ENCODE results near the gene TECPR1. TPM values are rescaled to one million over a fixed set of nuclear protein-coding genes. Genes with fewer than 3 reads are reported as not detected.

Gene TECPR1
- total RNA-seq, 1 experiment from 2014 or later: 53.5 TPM

DNA sequence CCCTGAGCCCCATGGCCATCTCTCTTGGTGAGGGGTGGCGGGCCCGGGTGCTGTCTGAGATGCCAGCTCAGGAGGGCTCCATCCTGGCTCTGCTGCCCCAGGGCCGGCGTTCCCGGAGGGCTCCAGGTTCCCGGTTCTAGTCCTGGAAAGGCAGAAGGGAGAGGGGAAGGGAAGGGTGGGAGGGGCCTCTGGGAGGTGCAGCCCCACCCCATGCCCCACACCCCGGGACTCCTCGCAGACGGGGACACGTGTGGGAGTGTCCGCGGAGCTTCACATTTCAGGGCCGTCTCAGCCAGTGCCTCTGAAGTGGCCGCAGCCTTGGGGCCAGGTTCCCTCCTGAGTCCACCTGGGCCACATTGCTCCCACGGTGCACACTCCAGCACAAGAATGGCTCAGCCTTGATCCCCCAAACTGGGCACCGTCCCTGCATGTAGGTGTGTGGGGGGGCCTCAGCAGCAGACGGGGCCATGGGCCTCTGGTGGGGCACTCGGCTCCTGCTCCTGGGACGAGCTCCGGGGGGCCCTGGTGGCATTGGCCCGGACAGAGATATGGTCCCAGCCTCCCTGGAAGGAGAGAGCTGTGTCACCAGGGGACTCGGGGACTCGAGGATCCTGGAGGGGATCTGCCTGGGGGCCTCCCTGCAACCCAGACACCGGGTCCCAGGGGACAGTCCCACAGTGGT is 35.0 kb downstream of the TECPR1 start:
- DNase-seq (ENCODE audit: low spot score): no peak
- in situ Hi-C loops (cut with HindIII; ENCODE audit: low sequenced_read_pairs): no loop called here

GRCh38 chr7:98215561-98216495 is 36.2 kb downstream of the TECPR1 start:
- DNase-seq (ENCODE audit: low spot score): no peak
- in situ Hi-C loops (cut with HindIII; ENCODE audit: low sequenced_read_pairs): no loop called here

DNA sequence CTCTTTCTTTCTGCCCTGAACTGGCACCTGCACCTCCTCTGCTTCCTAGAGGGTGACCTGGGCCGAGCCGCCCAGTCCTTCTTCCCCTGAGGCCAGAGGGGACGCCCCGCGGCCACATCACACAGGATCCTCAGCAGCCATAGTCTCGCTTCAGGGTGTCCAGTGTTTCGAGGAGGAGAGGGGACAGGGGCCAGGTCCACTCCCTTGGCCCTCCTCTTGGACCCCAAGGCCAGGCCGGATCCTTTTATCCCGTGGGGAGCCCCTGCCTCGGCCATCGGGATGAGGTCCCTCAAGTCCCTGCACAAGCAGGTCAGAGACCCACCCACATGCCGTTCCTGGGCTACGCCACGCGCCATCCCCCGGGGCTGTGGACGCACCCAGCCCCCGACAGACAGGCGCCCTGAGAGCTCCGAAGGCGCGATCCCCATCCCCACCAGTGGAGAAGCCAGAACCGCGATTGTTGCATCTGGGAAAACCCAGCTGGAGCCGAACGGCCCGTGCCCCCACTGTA is 37.2 kb downstream of the TECPR1 start:
- in situ Hi-C loops (cut with HindIII; ENCODE audit: low sequenced_read_pairs): no loop called here
- no peak for DNase-seq (ENCODE audit: low spot score)

DNA sequence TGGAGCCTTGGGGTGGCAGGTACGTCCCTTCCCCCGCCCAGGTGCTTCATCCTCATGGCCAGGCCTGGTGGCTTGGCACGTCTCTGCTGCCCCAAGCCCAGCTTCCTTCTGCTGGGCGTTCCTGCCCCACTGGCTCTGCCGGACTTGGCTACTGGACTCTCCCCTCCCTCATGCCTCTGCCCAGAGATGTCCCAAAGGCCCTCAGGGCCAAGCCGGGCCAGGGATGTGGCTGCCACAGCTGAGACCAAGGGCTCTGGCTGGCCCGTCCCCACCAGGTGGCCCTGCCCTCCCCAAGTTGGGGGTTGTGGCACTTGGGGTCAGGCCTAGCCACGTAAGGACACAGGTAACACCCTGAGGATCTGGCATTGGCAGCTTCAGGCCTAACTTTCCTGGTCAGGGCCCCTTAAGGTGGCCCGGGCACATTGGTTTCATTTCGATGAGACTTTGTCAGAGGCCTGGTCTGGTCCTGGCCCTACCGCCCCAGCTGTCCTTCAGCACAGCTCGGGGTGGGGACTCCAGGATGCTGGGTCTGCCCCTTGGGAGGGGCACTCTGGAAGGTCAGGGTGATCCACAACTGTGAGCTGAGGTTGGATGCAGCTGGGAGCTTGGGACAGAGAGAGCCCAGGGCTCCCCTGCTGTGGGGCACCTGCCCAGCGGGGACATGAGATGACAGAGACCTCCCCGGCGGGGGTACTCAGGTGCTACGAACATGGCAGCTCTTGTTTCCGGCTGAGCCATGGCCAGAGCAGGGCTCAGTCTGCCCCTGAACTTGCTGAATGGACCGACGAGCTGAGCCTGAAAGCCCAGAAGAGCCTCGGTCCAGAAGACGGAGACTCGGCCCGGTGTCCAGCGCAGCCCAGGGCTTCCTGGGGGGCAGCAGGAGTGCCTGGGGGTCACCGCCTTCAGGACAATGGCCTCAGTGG is 37.9 kb downstream of the TECPR1 start:
- in situ Hi-C loops (cut with HindIII; ENCODE audit: low sequenced_read_pairs): no loop called here
- no peak for DNase-seq (ENCODE audit: low spot score)

DNA sequence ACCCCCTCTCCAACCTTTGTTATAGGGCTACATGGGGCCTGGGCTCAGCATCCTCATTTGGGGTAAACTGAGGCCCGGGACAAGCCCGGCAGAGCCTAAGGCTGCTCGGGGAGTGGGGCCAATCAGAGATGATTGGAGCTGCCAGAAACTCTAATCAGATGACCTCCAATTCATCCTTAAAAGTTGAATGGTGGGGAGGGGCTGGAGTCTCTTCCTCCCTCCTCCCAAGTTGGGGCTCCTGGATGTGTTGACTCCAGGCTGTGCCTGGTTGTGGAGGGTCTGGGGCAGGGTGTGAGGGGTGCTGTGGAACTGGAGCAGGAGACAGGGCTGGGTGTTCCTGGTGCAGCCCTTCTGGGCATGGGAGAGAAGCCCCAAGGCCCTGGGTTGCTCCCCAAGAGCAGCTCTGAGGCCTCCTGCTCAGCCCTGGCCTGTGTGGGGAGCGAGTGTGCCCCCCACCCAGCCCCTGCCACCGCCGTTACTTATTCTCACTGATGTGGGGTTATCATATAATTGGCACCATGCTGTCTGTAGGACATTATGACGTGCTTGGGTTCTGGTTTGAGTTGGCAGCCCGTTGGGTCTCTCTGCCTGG is 38.6 kb downstream of the TECPR1 start:
- in situ Hi-C loops (cut with HindIII; ENCODE audit: low sequenced_read_pairs): no loop called here
- DNase-seq (ENCODE audit: low spot score): no peak

GRCh38 chr7:98212532-98213041 is 39.4 kb downstream of the TECPR1 start:
- in situ Hi-C loops (cut with HindIII; ENCODE audit: low sequenced_read_pairs): no loop called here
- no peak for DNase-seq (ENCODE audit: low spot score)

GRCh38 chr7:98211676-98212531 is 40.1 kb downstream of the TECPR1 start:
- no peak for DNase-seq (ENCODE audit: low spot score)
- in situ Hi-C loops (cut with HindIII; ENCODE audit: low sequenced_read_pairs): no loop called here

GRCh38 chr7:98211221-98211675 is 40.8 kb downstream of the TECPR1 start, which contains the start of gene BHLHA15:
Gene BHLHA15 (plus strand): TSS chr7:98211439. CDS start chr7:98212310, 871 bp downstream.
- in situ Hi-C loops (cut with HindIII; ENCODE audit: low sequenced_read_pairs): no loop called here
- DNase-seq (ENCODE audit: low spot score): no peak

DNA sequence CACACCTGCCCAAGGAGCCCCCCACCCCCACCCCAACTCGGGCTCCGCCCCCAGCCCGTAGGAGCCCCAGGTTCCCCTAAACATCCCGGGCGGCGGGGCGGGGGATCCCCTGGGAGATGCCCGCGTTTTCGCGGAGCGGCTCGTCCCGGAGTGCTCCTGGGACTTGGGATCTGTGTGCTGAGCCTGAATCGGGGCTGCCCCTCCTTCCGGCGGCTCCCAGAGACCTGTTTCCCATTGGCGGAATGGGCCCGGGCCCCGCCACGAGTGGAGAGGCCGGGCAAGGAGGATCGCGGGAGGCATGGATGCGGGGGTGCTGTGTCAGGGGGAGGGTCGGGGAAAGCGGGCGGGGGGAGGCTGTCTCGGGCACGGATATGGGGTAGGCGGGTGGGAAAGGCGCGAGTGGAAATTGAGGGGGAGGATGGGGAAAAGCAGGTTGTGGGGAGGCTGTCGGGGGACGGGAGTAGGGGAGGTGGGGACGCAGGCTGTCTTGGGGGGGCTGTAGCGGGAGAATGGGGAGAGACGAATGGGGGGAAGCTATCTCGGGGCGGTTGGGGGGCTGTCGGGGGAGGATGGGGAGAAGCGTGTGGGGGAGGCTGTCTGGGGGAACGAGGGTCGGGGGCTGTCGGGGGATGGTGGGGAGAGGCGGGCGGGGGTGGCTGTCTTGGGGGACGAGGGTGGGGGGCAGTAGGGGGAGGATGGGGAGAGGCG is 41.4 kb downstream of the TECPR1 start:
- no peak for DNase-seq (ENCODE audit: low spot score)

GRCh38 chr7:98209166-98209920 is 42.7 kb downstream of the TECPR1 start:
- DNase-seq (ENCODE audit: low spot score): no peak
- in situ Hi-C loops (cut with HindIII; ENCODE audit: low sequenced_read_pairs): no loop called here

More for the DNA sequence above, 41.4 kb downstream of the TECPR1 start:
- in situ Hi-C loops (cut with HindIII; ENCODE audit: low sequenced_read_pairs): no loop called here

DNA sequence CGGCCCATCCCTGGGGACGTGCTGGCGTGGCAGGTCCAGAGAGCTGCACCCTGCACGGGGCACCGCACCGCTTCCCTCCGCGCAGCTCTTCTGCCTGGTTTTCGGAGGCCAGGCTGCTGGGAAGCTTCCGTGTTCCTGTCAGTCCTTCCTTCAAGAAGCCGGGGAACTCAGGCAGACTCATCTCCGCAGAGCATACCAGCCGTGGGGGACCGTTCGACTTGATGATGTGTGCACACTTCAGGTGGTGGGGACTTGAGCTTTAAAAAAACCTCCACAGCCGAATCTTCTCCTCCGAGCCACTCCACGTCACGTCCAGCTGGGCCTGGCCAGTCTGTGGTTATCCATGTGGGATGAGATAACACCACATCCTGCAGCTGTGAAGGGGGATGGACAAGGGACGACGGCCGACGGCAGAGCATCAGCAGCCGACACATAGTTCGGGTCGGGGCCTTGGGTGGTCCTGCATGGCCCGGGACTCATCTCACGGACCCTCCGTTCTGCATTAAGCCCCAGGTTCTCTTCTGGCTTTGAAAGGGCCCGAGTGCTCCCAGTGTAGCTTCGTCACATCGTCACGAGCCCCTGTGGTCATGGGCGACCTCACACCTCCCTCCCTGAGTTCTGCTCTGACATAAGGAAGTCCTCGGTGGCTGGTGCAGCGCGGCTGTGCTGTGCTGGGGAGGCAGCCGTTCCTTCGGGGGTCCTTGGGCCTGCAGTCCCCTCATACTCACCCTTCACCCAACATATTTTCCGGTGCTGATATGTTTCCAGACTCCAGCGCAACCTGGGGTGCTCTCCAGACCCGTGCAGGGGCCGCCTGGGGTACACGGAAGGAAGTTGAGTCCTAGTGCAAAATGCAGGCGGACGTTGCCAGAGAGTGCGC is 45.3 kb downstream of the TECPR1 start:
- in situ Hi-C loops (cut with HindIII; ENCODE audit: low sequenced_read_pairs): no loop called here
- DNase-seq (ENCODE audit: low spot score): no peak

DNA sequence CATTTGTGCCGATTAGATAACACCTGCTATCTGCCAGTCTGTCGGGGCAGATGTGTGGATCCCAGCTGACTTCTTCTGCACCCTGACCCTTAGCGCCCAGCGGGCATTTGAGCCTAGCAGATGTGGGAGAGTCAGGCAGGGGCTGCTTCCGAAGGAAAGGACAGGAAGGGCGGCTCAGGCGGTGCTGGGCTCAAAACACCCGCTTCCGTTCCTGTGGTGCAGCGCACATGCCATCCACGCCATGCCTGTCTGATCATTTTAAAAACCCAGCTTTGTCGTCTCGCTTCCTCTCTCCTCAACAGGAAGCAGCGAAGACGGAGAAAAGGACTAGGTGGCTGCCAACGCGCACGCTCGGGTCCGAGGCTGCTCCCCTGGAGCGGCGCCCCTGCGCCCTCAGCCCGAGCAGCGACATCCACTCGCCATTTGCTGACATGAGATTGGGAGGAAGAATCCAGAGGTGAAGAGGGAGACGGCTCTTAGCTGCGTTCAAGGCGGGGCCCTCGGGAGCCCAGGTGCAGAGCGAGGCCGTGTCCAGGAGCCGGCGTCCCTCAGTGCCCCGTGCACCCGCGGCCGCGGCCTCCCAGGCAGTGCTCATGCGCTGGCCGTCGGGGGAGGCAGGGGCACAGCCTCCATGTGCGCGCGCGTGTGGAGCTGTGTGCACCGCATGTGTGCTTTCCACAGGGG is 46.7 kb downstream of the TECPR1 start:
- DNase-seq (ENCODE audit: low spot score): no peak
- in situ Hi-C loops (cut with HindIII; ENCODE audit: low sequenced_read_pairs): no loop called here

DNA sequence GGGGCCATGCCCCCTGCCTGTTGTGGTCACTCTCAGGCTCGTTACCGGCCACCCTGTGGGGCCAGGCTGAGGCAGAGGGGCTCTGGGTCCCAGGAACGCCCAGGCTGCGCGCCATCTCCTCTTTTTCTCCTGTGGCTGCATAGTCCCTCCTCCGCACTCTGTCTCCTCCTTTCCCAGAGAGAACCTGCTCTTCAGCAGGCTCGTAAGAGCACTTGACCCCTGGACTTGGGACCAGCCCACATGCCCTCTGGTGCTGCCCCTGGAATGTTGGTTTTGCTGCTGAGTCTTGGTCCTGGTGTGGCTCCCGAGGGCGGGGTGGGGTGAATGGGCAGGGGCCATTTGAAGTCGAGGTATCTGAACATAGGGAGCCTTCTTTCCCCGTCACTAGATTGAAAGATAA is 47.4 kb downstream of the TECPR1 start:
- in situ Hi-C loops (cut with HindIII; ENCODE audit: low sequenced_read_pairs): no loop called here
- DNase-seq (ENCODE audit: low spot score): no peak

DNA sequence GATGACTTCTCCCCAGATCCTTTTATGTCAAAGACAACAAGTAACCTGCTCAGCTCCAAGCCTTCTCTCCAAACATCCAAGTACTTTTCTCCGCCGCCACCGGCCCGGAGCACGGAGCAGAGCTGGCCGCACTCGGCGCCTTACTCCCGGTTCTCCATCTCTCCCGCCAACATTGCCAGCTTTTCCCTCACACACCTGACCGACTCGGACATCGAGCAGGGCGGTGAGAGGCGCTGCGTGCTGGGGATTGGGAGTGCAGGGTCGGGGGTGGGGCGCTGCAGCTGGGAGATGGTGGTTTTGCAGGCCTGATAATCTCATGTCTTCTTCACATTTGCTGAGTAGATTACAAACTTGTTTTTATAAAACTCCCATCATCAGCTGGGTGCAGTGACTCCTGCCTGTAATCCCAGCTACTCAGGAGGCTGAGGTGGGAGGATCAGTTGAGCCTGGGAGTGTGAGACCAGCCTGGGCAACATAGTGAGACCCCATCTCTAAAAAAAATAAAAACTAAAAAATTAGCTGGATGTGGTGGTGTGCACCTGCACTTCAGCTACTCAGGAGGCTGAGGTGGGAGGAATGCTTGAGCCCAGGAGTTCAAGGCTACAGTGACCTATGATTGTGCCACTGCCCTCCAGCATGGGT is 47.9 kb downstream of the TECPR1 start:
- DNase-seq (ENCODE audit: low spot score): no peak
- in situ Hi-C loops (cut with HindIII; ENCODE audit: low sequenced_read_pairs): no loop called here
